Myocyte (in vitro differentiated cells): ENCODE results near the gene HDAC8. TPM values are rescaled to one million over a fixed set of nuclear protein-coding genes. Genes with fewer than 3 reads are reported as not detected.

Experiments
- DNase-seq: peaks from one replicate; pipeline ENCODE4 v3.0.0-alpha.2; 2012; ENCODE audit warnings: low read depth
- total RNA-seq: library from RNA; depleted of rRNA; stranded (reverse); fragments of >200 nt; gene quantifications from 2 replicates; pipeline ENCODE4 v1.2.3, GENCODE V29; 2014

The HDAC8 gene
- total RNA-seq, 1 donor from 2014 or later: 25.0 TPM

DNA sequence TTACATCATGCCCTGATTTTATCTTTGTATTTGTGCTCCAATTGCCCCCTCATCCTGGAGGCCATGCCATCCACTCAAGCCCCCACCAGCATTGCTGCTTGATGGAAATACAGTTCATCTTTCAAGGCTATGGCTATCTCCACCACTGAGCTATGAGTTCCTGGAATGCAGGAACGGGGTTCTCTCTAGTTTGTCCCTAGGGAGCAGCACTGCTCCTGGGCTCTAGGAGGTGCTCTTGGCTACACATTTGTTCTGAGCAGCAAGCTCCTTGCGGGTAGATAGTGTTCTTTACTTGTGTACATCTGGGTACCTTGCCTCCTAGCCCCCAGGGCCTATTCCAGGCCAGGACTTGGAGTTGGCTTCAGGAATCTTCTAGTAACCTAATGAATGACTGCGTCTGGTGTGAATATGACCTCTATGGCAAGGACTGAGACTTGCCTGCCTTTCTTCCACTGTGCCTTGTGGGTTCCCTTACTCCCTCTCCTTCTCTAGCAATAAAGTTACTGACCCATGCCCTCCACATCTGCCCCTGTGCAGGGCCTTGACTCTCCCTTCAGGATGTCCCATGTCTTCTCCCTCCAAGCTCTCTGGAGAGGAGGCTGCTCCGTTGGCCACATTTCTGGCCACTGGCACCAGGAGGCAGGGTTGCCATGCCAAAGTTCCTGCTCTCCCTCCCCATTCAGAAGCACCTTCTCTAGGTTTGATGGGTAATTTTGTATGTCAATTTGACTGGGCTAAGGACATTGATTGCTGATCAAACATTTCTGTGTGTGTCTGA is 274.5 kb downstream of the HDAC8 start:
- DNase-seq: no peak

DNA sequence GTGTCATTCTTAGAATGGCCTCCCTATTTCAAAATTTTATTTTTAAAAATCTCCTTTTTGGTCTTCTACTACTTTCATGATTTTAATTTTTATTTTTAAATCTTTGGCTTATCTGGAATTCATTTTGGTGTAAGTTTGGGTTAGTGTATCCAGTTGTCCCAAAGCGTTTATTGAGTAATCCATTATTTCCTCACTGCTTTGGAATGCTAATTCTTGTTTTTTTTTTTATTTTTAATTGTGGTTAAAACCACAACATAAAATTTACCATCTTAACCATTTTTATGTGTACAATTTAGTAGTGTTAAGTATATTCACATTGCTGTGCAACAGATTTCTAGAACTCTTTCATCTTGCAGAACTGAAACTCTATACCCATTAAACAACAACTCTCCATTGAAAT is 275.7 kb downstream of the HDAC8 start:
- DNase-seq: no peak

DNA sequence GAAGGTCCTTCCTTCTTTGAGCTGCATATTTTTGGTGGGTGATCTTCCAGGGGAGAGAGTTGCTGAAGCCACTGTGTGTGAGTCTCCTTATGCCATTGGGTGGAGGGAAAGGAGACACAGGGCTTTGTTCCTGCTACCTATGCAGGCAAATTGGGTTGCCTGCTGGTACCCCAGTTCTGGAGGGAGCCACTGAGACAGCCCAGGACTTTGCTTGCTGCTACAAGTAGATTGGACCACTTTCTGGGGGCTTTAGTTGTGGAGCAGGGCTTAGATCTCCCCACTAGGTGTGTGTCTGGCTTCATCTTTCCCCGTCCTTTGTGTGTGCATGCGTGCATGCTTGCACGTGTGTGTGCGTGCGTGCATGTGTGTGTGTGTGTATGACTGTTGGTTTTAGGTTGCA is 276.9 kb downstream of the HDAC8 start:
- no peak for DNase-seq

DNA sequence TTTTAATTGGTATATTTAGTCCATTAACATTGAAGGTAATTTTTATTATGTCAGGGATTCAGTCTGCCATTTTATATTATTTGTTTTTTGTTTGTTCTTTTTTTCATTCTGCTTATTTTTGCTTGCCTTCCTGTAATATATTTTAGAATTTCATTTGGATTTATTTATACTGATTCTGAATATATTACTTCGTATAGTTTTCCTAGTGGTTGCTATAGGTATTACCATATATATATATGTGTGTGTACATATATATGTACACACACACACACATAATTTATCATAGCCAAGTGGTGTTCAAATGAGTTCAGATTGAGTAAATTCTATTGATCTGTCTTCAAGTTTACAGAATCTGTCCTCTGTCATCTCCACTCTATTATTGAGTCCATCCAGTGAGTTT is 278.1 kb downstream of the HDAC8 start:
- DNase-seq: no peak

DNA sequence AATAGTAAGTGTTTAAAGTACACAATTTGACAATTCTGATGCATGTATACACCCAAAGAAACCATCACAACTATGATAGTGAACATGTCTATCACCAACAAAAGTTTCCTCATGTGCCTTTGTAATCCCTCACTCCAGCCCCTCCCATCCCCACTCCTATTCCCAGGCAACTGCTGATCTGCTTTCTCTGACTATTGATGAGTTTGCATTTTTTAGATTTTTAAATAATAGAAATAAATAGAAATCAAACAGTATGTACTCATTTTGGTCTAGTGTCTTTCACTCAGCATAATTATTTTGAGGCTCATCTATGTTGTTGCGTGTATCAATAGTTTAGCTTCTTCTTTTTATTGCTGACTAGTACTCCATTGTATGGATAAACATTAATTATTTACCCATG is 290.3 kb downstream of the HDAC8 start:
- no peak for DNase-seq

DNA sequence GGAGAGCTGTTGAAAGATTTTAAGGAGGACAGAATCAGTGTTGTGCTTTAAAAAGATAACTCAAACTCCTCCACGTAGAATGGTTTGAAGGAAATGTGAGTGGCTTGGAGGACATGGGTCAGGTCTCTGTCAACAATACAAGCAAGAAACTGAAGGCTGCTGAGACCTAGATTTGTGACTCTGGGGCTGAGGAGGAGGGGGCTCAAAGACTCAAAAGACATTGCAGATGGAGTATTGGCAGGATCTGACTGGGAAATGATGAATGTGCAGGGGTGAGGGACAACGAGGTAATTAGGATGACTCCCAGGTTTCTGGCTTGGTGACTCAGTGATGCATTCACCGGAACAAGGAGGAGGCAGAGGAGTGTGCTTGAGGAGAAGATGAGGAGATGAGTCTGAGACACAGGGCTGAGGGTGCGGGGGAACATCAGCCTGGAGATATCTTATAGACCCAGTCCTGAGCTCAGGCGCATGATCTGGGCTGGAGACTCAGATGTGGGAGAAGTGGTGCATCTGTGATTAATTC is 292.3 kb downstream of the HDAC8 start:
- no peak for DNase-seq

Other genes starting within 250 kb of the HDAC8 start
- 11.9 and 12.9 TPM in 2 replicates for gene PHKA1, start 141.5 kb upstream of the HDAC8 start, total RNA-seq
- gene DMRTC1B, start 204.0 kb upstream of the HDAC8 start, total RNA-seq: not detected in 2 replicates
- not detected in 2 replicates for gene FAM236B, start 209.8 kb upstream of the HDAC8 start, total RNA-seq
- gene FAM236D, start 235.4 kb upstream of the HDAC8 start, total RNA-seq: not detected in 2 replicates